GM18498 (cell line): ENCODE results near the gene BAX.
"Not testable (repeated sequence)": the region's sequence is repeated elsewhere in the genome, so short reads cannot be mapped to it uniquely, and the experiment has no call there.

Experiments
- ATAC-seq: cut with Tn5 transposase; IDR thresholded peaks from one replicate; pipeline ENCODE4 v1.9.1; 2021; ENCODE audit warnings: mild to moderate bottlenecking, moderate library complexity; ENCODE audit not compliant: unreplicated experiment

BAX gene

DNA sequence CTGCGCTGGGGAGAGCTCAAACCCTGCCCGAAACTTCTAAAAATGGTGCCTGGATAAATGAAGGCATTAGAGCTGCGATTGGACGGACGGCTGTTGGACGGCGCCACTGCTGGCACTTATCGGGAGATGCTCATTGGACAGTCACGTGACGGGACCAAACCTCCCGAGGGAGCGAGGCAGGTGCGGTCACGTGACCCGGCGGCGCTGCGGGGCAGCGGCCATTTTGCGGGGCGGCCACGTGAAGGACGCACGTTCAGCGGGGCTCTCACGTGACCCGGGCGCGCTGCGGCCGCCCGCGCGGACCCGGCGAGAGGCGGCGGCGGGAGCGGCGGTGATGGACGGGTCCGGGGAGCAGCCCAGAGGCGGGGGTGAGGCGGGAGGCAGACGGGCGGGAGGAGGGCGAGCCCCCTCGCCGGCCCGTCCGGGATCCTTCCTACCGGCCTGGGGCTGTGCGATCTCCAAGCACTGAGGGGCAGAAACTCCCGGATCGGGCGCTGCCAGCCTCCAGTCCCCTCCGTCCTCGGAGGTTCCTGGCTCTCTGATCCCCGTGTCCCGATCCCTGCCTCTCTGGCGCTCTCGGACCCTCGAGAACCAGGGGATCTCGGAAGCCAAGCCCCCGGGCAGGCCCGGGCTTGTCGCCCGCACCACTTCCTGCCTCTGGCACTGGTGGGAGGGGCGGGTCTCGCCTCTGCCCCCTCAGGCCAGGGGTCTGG, at the start of gene BAX:
TSS of gene BAX (plus strand) at position 281 of the 713 bp plus-strand sequence. CDS start at position 335, 54 bp downstream.
- peak; percentile 84 for ATAC-seq

DNA sequence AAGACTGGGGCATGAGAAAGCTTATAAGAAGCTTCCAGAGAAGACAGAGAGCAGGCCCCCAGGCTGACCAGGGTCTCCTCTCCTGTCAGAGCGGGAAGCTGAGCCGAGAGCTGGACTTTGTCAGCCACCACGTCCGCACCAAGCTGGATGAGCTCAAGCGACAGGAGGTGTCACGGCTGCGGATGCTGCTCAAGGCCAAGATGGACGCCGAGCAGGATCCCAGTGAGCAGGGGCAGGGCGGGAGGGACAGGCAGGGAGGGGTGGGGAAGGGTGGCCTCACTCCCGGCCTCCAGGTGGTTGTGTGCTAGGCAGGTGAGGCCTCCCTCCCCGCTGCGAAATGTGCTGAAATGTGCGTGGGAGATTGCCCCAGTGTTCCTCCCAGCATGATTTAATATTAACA, 49.0 kb upstream of the BAX start:
- no peak for ATAC-seq

DNA sequence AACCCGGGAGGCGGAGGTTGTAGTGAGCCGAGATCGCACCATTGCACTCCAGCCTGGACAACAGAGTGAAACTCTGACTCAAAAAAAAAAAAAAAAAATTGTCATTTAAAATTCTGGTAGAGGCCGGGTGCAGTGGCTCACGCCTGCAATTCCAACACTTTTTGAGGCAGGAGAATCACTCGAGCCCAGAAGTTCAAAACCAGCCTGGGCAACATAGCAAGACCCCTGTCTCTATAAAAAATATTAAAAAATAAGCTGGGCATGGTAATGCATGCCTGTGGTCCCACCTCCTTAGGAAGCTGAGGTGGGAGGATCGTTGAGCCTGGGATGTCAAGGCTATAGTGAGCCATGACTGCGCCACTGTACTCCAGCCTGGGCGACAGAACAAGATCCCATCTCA, 48.4 kb upstream of the BAX start:
- ATAC-seq, result no peak

DNA sequence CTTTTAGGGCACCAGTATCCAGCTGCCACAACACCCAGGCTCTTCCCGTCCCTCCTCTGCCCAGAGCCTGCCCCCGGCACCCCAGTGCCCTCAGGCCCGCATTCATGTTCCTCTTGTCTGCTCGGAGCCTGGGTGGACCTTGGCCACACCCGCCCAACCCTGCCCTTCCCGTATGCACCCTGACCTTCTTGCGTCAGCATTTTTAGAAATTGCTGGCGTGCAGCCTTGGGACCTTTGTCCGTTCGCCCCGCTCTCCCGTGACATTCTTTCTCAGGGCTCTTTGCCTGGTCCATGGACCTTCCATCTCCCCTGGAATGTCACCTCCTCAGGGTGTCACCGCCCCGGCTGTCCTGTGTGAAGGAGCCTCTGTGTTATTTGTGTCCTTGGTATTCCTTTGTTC, 47.0 kb upstream of the BAX start:
- ATAC-seq, result no peak

DNA sequence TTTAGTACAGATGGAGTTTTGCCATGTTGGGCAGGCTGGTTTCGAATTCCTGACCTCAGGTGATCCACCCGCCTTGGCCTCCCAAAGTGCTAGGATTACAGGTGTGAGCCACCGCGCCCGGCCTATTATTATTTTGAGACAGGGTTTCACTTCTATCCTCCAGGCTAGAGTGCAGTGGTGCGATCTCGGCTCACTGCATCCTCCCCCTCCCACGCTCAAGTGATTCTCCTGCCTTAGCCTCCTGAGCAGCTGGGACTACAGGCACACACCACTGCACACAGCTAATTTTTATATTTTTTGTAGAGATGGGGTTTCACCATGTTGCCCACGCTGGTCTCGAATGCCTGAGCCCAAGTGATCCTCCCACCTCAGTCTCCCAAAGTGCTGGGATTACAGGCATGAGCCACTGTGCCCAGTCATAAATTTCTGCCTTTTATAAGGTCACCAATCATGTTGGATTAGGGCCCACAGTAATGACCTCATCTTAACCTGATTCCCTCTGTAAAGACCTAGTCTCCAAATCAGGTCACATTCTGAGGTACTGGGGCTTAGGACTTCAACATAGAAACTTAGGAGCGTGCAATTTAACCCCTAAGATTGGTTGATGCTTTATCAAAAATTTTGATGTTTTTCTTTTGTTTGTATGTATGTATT, 45.1 kb upstream of the BAX start:
- ATAC-seq, result not testable (repeated sequence)

DNA sequence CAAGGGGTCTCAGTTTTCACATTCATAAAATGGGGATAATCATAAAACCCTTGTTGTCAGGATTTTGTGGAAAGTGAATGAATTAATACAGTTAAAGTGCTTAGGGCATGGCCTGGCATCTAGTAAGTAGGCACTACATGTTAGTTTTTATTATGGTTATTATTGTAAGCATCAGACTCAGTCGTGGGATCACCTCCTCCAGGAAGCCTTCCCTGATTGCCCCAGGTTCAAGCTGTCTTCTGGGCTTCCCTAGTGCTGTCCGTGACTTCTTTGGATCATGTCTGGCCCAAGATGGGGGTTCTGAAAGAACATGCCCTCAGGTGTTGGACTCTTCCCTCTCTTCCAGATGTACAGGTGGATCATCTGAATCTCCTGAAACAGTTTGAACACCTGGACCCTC, 43.9 kb upstream of the BAX start:
- no peak for ATAC-seq

DNA sequence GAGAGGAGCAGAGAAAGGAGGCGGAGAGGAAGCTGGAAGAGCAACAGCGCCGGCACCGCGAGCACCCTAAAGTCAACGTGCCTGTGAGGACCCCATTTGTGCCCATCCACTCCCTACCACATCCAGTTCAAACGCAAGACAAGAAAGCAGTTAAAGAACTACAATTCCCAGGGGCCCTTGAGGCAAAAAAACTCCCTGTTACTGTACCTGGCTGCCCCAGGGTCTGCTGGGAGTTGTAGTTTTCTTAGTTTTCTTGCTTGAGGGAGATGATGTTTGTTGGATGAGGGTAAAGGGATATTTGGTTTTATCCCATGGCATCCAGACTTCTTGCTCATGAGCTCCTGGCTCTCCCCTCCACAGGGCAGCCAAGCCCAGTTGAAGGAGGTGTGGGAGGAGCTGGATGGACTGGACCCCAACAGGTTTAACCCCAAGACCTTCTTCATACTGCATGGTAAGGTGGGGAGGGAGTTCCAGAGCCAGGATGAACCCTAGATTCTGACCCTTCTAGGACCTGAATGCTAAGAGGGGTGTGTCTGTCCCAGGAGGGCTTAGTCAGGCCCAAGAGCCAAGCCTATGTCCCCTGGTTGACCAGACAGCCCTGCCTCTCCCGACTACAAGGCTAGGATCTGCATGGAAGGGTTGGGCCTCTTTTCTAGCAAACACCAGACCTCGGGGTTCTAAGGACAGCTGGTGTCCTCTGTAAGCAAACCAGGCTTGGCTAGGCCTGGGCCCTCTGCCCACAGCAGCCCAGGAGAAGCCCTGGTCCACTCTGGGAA, 41.4 kb upstream of the BAX start:
- ATAC-seq, result no peak

DNA sequence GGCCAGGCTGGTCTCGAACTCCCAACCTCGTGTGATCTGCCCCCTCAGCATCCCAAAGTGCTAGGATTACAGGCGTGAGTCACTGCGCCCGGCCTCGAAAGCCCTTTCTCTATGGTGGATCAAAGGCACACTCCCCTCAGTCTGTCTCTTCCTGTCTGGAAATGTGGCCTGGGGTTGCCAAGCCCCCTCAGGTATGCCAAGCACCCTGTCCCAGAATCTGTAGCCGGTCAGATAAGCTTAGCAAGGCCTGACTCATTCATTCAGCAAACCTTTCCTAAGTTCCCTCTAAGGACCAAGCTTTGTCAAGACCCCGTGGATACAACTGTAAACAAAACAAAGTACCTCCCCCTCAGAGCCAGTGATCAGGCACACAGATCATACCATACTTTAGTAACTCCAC, 40.5 kb upstream of the BAX start:
- ATAC-seq, result no peak

DNA sequence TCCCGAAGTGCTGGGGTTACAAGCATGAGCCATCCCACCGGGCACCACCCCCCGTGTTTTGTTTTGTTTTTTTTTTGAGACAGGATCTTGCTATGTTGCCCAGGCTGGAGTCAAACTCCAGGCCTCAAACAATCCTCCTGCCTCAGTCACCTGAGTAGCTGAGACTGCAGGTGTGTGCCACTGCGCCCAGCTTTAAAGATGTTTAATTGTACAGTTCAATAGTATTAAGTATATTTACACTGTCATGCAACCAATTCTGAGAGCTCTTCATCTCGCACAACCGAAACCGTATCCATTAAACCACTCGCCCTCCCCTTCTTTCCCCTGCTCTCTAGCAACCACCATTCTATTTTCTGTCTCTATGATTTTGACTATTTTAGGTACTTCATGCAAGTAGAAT, 38.9 kb upstream of the BAX start:
- no peak for ATAC-seq

DNA sequence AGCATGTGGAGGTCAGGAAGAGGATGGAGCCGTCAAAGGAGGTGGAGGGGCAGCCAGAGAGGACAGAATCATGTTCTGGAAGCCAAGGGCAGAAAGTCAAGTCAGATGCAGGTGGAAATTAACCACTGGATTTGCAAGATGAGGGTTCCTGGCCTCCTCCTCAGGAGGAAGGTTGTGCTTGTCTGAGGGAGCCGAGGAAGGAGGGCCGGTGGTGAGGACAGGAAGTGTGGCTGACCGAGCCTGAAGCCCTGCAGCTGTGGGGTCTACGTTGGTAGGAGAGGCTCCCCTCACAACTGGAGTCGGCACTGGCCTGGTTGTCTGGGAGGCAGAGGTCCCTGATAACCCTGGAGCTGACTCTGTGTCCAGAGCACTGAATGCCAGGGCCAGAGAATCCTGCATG, 36.6 kb upstream of the BAX start:
- ATAC-seq, result no peak

DNA sequence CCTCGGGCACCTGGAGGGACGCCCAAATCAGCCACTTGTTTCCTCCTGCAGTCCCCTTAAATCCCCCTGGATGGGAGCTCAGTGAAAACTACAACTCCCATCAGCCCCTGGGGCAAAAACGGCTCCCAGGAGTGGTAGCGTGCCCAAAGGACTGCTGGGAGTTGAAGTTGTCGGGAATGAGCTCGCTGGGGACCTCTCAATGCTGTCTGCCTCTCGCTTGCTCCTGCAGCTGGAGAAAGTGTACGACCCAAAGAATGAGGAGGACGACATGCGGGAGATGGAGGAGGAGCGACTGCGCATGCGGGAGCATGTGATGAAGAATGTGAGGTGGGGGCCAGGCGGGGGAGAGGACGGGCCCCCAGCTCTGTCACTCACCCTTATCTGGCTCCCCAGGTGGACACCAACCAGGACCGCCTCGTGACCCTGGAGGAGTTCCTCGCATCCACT, 35.9 kb upstream of the BAX start:
- ATAC-seq, result no peak

DNA sequence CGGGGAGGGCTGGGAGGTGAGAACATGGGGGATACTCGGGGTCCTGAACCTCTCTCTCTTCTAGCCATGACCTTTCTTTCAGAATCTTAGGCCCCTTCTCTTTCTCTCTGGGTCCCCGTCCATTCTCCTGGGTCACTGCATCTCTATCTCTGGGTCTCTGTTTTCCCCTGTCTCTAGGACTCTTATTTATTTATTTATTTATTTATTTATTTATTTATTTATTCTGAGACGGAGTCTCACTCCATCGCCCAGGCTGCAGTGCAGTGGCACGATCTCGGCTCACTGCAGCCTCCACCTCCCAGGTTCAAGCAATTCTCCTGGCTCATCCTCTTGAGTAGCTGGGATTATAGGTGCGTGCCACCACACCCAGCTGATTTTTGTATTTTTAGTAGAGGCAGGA, 35.4 kb upstream of the BAX start:
- not testable (repeated sequence) for ATAC-seq

DNA sequence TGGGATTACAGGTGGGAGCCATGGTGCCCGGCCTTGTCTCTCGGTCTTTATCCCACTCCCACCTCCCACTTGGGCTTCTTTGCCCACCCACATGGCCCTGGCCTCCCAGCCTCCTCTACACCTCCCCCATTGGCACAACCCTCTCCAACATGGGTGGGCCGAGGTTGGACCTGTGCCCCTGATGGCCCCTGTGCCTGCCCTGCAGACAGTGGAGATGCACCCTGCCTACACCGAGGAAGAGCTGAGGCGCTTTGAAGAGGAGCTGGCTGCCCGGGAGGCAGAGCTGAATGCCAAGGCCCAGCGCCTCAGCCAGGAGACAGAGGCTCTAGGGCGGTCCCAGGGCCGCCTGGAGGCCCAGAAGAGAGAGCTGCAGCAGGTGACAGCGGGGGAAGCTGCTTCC, 33.7 kb upstream of the BAX start:
- ATAC-seq, result no peak

DNA sequence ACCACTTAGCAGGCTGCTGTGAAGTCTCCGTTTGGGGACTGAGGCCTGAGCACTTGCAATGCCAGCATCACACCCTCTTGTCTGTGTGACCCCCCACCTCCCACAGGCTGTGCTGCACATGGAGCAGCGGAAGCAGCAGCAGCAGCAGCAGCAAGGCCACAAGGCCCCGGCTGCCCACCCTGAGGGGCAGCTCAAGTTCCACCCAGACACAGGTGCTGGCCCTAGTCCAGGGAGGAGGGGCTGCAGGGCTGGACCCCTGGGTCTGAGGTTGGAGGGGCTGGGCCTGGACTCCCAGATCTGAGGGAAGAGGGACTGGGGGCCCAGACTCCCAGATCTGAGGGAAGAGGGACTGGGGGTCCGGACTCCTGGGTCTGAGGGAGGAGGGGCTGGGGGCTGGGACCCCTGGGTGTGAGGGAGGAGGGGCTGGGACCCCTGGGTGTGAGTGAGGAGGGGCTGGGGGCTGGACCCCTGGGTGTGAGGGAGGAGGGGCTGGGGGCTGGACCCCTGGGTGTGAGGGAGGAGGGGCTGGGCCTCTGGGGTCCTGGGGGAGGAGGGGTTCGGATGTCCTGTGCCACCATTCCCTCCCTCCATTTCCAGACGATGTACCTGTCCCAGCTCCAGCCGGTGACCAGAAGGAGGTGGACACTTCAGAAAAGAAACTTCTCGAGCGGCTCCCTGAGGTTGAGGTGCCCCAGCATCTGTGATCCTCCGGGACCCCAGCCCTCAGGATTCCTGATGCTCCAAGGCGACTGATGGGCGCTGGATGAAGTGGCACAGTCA, 32.8 kb upstream of the BAX start:
- ATAC-seq, result no peak

DNA sequence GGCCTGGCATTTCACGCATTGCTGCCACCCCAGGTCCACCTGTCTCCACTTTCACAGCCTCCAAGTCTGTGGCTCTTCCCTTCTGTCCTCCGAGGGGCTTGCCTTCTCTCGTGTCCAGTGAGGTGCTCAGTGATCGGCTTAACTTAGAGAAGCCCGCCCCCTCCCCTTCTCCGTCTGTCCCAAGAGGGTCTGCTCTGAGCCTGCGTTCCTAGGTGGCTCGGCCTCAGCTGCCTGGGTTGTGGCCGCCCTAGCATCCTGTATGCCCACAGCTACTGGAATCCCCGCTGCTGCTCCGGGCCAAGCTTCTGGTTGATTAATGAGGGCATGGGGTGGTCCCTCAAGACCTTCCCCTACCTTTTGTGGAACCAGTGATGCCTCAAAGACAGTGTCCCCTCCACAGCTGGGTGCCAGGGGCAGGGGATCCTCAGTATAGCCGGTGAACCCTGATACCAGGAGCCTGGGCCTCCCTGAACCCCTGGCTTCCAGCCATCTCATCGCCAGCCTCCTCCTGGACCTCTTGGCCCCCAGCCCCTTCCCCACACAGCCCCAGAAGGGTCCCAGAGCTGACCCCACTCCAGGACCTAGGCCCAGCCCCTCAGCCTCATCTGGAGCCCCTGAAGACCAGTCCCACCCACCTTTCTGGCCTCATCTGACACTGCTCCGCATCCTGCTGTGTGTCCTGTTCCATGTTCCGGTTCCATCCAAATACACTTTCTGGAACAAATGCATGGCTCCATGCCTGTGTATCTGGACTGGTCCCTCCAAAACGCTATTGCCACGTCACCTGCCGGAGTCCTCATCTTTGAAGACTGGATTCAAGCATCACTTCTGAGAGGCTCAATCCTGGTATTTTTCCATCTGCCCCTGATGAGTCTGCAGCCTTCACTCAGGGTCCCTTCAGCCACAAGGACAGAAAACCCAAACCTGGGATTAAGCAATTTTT, 31.9 kb upstream of the BAX start:
- ATAC-seq, result no peak

DNA sequence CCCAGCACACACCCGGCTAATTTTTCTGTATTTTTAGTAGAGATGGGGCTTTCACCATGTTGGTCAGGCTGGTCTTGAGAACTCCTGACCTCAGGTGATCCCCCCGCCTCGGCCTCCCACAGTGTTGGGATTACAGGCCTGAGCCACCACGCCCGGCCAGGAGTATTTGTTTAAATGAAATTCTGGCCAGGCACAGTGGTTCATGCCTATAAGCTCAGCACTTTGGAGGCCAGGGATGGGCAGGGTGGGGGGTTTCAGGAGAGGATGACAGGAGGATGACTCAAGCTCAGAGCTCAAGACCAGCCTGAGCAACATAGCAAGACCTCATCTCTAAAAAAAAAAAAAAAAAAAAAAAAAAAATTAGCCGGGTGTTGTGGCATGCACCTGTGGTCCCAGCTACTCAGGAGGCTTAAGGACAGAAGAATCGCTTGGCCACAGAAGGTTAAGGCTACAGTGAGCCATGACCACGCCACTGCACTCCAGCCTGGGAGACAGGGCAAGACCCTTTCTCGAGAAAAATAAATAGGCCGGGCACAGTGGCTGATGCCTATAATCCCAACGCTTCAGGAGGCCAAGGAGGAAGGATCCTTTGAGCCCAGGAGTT, 29.3 kb upstream of the BAX start:
- no peak for ATAC-seq

DNA sequence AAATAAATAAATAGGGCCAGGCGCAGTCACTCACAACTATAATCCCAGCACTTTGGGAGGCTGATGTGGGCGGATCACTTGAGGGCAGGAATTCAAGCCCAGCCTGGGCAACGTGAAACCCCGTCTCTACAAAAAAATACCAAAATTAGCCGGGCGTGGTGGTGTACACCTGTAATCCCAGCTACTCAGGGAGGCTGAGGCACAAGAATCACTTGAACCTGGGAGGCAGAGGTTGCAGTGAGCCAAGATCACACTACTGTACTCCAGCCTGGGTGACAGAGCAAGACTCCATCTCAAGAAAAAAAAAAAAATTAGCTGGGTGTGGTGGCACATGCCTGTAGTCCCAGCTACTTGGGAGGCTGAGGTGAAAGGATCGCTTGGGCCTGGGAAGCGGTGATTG, 28.8 kb upstream of the BAX start:
- ATAC-seq, result not testable (repeated sequence)

DNA sequence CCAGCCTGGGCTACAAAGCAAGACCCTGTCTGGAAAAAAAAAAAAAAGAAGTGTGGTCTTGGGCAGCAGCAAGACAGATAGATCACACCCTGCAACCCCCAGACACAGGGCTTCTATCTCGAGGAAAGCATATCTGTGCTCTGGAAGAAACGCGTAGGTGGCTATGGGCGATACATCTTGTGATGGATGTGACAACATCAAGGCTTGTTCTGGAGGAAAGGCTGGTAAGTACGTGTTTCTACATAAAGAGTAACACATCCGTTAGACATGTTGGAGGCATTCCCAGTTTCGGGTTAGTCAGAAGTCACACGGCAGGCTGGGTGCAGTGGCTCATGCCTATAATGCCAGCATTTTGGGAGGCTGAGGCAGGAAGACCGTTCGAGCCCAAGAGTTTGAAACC, 27.8 kb upstream of the BAX start:
- no peak for ATAC-seq

DNA sequence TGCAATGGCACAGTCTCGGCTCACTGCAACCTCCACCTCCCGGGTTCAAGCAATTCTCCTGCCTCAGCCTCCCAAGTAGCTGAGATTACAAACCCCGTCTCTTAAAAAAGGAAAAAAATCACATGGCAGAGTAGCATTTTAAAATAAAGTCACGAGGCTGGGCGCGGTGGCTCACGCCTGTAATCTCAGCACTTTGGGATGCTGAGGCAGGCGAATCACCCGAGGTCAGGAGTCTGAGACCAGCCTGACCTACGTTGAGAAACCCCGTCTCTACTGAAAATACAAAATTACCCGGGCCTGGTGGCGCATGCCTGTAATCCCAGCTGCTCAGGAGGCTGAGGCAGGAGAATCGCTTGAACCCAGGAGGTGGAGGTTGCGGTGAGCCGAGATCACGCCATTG, 27.0 kb upstream of the BAX start:
- not testable (repeated sequence) for ATAC-seq
